ENCODE results near the gene ELL2. TPM values are rescaled to one million over a fixed set of nuclear protein-coding genes. Genes with fewer than 3 reads are reported as not detected.

ELL2 gene
- total RNA-seq, 1 donor from 2014 or later, result 103 TPM

- no peaks in the 10 kb centered on the region for H3K4me1 Mint-ChIP-seq
Observed at GRCh38 chr5:95989283-95990048, 27.8 kb upstream of the ELL2 start.

GRCh38 chr5:95988877-95989276 lies 27.2 kb upstream of the ELL2 start:
- H3K4me1 Mint-ChIP-seq, result no peaks in the 10 kb centered on the region
- intact Hi-C loops (cut with micrococcal nuclease), result no loop called here
- H3K9me3 Mint-ChIP-seq, result no peaks in the 10 kb centered on the region
- H3K4me3 Mint-ChIP-seq, result no peak overlapping the region
- no peaks in the 10 kb centered on the region for H3K36me3 Mint-ChIP-seq (ENCODE audit: low read depth)
- no peak overlapping the region for H3K27ac Mint-ChIP-seq
- DNase-seq, result no peak
- H3K27me3 Mint-ChIP-seq, result peaks cover 4% of the 10 kb centered on the region

More at GRCh38 chr5:95989283-95990048, 27.8 kb upstream of the ELL2 start:
- Mint-ChIP-seq H3K27me3 (peaks cover 4% of the 10 kb centered on the region), H3K4me3 (no peak overlapping the region), H3K9me3 (no peaks in the 10 kb centered on the region), H3K27ac (no peak overlapping the region), H3K36me3 (ENCODE audit: low read depth) (no peaks in the 10 kb centered on the region)
- intact Hi-C loops (cut with micrococcal nuclease), result no loop called here
- no peak for DNase-seq

- intact Hi-C loops (cut with micrococcal nuclease), result no loop called here
- H3K4me3 Mint-ChIP-seq, result no peak overlapping the region
- H3K4me1 Mint-ChIP-seq, result no peaks in the 10 kb centered on the region
- no peaks in the 10 kb centered on the region for H3K36me3 Mint-ChIP-seq (ENCODE audit: low read depth)
- no peak overlapping the region for H3K27ac Mint-ChIP-seq
- H3K27me3 Mint-ChIP-seq, result peaks cover 2% of the 10 kb centered on the region
- DNase-seq, result no peak
- H3K9me3 Mint-ChIP-seq, result no peaks in the 10 kb centered on the region
Observed at GRCh38 chr5:95988094-95988493, 26.4 kb upstream of the ELL2 start.

- no peak for DNase-seq
- H3K4me3 Mint-ChIP-seq, result no peak overlapping the region
- intact Hi-C loops (cut with micrococcal nuclease), result no loop called here
- H3K36me3 Mint-ChIP-seq (ENCODE audit: low read depth), result no peaks in the 10 kb centered on the region
- no peaks in the 10 kb centered on the region for H3K4me1 Mint-ChIP-seq
- no peaks in the 10 kb centered on the region for H3K9me3 Mint-ChIP-seq
- no peaks in the 10 kb centered on the region for H3K27me3 Mint-ChIP-seq
- no peak overlapping the region for H3K27ac Mint-ChIP-seq
Observed at GRCh38 chr5:95986937-95987520, 25.4 kb upstream of the ELL2 start.

GRCh38 chr5:95986001-95986400 lies 24.4 kb upstream of the ELL2 start:
- Mint-ChIP-seq H3K4me3 (no peak overlapping the region), H3K4me1 (no peaks in the 10 kb centered on the region), H3K9me3 (no peaks in the 10 kb centered on the region), H3K27ac (no peak overlapping the region), H3K27me3 (no peaks in the 10 kb centered on the region), H3K36me3 (ENCODE audit: low read depth) (no peaks in the 10 kb centered on the region)
- no peak for DNase-seq
- intact Hi-C loops (cut with micrococcal nuclease), result no loop called here

- Mint-ChIP-seq H3K36me3 (ENCODE audit: low read depth) (no peaks in the 10 kb centered on the region), H3K9me3 (no peaks in the 10 kb centered on the region), H3K27ac (no peak overlapping the region), H3K4me1 (no peaks in the 10 kb centered on the region), H3K4me3 (no peak overlapping the region), H3K27me3 (no peaks in the 10 kb centered on the region)
- intact Hi-C loops (cut with micrococcal nuclease), result no loop called here
- DNase-seq, result no peak
Observed at GRCh38 chr5:95985249-95985648, 23.6 kb upstream of the ELL2 start.

GRCh38 chr5:95984287-95984938 lies 22.8 kb upstream of the ELL2 start:
- Mint-ChIP-seq H3K36me3 (ENCODE audit: low read depth) (no peaks in the 10 kb centered on the region), H3K27me3 (no peaks in the 10 kb centered on the region), H3K4me3 (no peak overlapping the region)

GRCh38 chr5:95983509-95983908 lies 21.9 kb upstream of the ELL2 start:
- H3K36me3 Mint-ChIP-seq (ENCODE audit: low read depth), result no peaks in the 10 kb centered on the region
- no peak for DNase-seq
- no peaks in the 10 kb centered on the region for H3K9me3 Mint-ChIP-seq
- no peaks in the 10 kb centered on the region for H3K4me1 Mint-ChIP-seq
- H3K27me3 Mint-ChIP-seq, result peaks cover 3% of the 10 kb centered on the region
- intact Hi-C loops (cut with micrococcal nuclease), result no loop called here
- no peak overlapping the region for H3K4me3 Mint-ChIP-seq
- H3K27ac Mint-ChIP-seq, result no peak overlapping the region

More at GRCh38 chr5:95984287-95984938, 22.8 kb upstream of the ELL2 start:
- no peaks in the 10 kb centered on the region for H3K4me1 Mint-ChIP-seq
- no peak for DNase-seq
- intact Hi-C loops (cut with micrococcal nuclease), result no loop called here
- no peak overlapping the region for H3K27ac Mint-ChIP-seq
- no peaks in the 10 kb centered on the region for H3K9me3 Mint-ChIP-seq

GRCh38 chr5:95983080-95983479 lies 21.4 kb upstream of the ELL2 start:
- H3K27ac Mint-ChIP-seq, result no peak overlapping the region
- no peaks in the 10 kb centered on the region for H3K36me3 Mint-ChIP-seq (ENCODE audit: low read depth)
- DNase-seq, result no peak
- no peaks in the 10 kb centered on the region for H3K4me1 Mint-ChIP-seq
- H3K9me3 Mint-ChIP-seq, result no peaks in the 10 kb centered on the region
- no peak overlapping the region for H3K4me3 Mint-ChIP-seq
- H3K27me3 Mint-ChIP-seq, result peaks cover 3% of the 10 kb centered on the region
- intact Hi-C loops (cut with micrococcal nuclease), result no loop called here

- H3K9me3 Mint-ChIP-seq, result no peaks in the 10 kb centered on the region
- no peak overlapping the region for H3K4me3 Mint-ChIP-seq
- H3K36me3 Mint-ChIP-seq (ENCODE audit: low read depth), result no peaks in the 10 kb centered on the region
- no peak for DNase-seq
- H3K4me1 Mint-ChIP-seq, result peaks cover 6% of the 10 kb centered on the region
- intact Hi-C loops (cut with micrococcal nuclease), result no loop called here
- peaks cover 7% of the 10 kb centered on the region for H3K27me3 Mint-ChIP-seq
- no peak overlapping the region for H3K27ac Mint-ChIP-seq
Observed at GRCh38 chr5:95976606-95977005, 15.0 kb upstream of the ELL2 start.

GRCh38 chr5:95975703-95976102 lies 14.1 kb upstream of the ELL2 start:
- H3K4me3 Mint-ChIP-seq, result no peak overlapping the region
- intact Hi-C loops (cut with micrococcal nuclease), result no loop called here
- no peak for DNase-seq
- H3K27ac Mint-ChIP-seq, result no peak overlapping the region
- peaks cover 7% of the 10 kb centered on the region for H3K27me3 Mint-ChIP-seq
- peaks cover 6% of the 10 kb centered on the region for H3K4me1 Mint-ChIP-seq
- peaks cover 1% of the 10 kb centered on the region for H3K9me3 Mint-ChIP-seq
- no peaks in the 10 kb centered on the region for H3K36me3 Mint-ChIP-seq (ENCODE audit: low read depth)

GRCh38 chr5:95973793-95974325 lies 12.2 kb upstream of the ELL2 start:
- intact Hi-C loops (cut with micrococcal nuclease), result no loop called here
- Mint-ChIP-seq H3K36me3 (ENCODE audit: low read depth) (no peaks in the 10 kb centered on the region), H3K27ac (peak overlapping the region; percentile 48), H3K4me1 (peaks cover 6% of the 10 kb centered on the region), H3K27me3 (peaks cover 7% of the 10 kb centered on the region), H3K9me3 (peaks cover 10% of the 10 kb centered on the region), H3K4me3 (no peak overlapping the region)
- DNase-seq, result peak; percentile 62

GRCh38 chr5:95972196-95972595 lies 10.5 kb upstream of the ELL2 start:
- Mint-ChIP-seq H3K4me3 (no peak overlapping the region), H3K27ac (no peak overlapping the region), H3K27me3 (no peaks in the 10 kb centered on the region), H3K4me1 (peaks cover 6% of the 10 kb centered on the region), H3K36me3 (ENCODE audit: low read depth) (no peaks in the 10 kb centered on the region), H3K9me3 (peaks cover 10% of the 10 kb centered on the region)
- intact Hi-C loops (cut with micrococcal nuclease), result no loop called here
- DNase-seq, result no peak

GRCh38 chr5:95970359-95970704 lies 8.7 kb upstream of the ELL2 start:
- H3K27ac Mint-ChIP-seq, result no peak overlapping the region
- H3K36me3 Mint-ChIP-seq (ENCODE audit: low read depth), result no peaks in the 10 kb centered on the region
- intact Hi-C loops (cut with micrococcal nuclease), result no loop called here
- peaks cover 6% of the 10 kb centered on the region for H3K4me1 Mint-ChIP-seq
- H3K9me3 Mint-ChIP-seq, result peaks cover 13% of the 10 kb centered on the region
- H3K4me3 Mint-ChIP-seq, result no peak overlapping the region
- H3K27me3 Mint-ChIP-seq, result no peaks in the 10 kb centered on the region
- DNase-seq, result no peak
